Lung (tissue), 12 donors: Measurements from ENCODE around the gene SPEM1. TPM values are rescaled to one million over a fixed set of nuclear protein-coding genes. Genes with fewer than 3 reads are reported as not detected.

Experiments
- ATAC-seq: fragments of 200-7000 bp; cut with Tn5 transposase; one replicate; pipeline ENCODE4 v1.9.1; 2020; ENCODE audit warnings: moderate number of reproducible peaks; ENCODE audit not compliant: insufficient read depth, low FRiP score
- DNase-seq, 3 donors: peaks; one replicate each; pipeline ENCODE4 v3.0.0-alpha.2; 2013 to 2017
- H3K27ac ChIP-seq, 2 donors: one replicate each; pipeline ENCODE4 v1.5.1; 2013; ENCODE audit warnings: mild to moderate bottlenecking in 2 of 2, moderate library complexity in 2 of 2, control low read depth in 1 of 2, inconsistent platforms in 1 of 2, low read depth in 1 of 2, low read length in 1 of 2
- H3K27me3 ChIP-seq, 3 donors: one replicate each; pipeline ENCODE4 v1.5.1; 2013; ENCODE audit warnings: low read length in 2 of 3; ENCODE audit not compliant: control insufficient read depth in 3 of 3, insufficient read depth in 3 of 3
- H3K36me3 ChIP-seq, 4 donors: one replicate each; pipeline ENCODE4 v1.5.1; 2013; ENCODE audit warnings: low read length in 4 of 4, mild to moderate bottlenecking in 1 of 4, moderate library complexity in 1 of 4; ENCODE audit not compliant: control insufficient read depth in 4 of 4, insufficient read depth in 4 of 4
- H3K4me1 ChIP-seq, 5 donors: one replicate each; pipeline ENCODE4 v1.5.1; 2013; ENCODE audit warnings: low read length in 5 of 5, mild to moderate bottlenecking in 2 of 5, moderate library complexity in 1 of 5; ENCODE audit not compliant: control insufficient read depth in 5 of 5, insufficient read depth in 5 of 5
- H3K4me3 ChIP-seq: one replicate; pipeline ENCODE4 v1.5.1; 2013; ENCODE audit warnings: mild to moderate bottlenecking, control low read depth, moderate library complexity
- H3K9ac ChIP-seq, 2 donors: one replicate each; pipeline ENCODE4 v1.5.1; 2013; ENCODE audit warnings: low read length in 2 of 2, control low read depth in 1 of 2; ENCODE audit not compliant: insufficient read depth in 1 of 2
- H3K9me3 ChIP-seq, 4 donors: one replicate each; pipeline ENCODE4 v1.5.1; 2013; ENCODE audit warnings: low read length in 3 of 4, mild to moderate bottlenecking in 1 of 4, moderate library complexity in 1 of 4; ENCODE audit not compliant: control insufficient read depth in 4 of 4, insufficient read depth in 3 of 4
- CTCF ChIP-seq: IDR thresholded peaks from 2 replicates; pipeline ENCODE4 v1.5.1; 2012; ENCODE audit warnings: mild to moderate bottlenecking; ENCODE audit errors: control extremely low read depth, extremely low read depth
- WGBS, 2 donors: extraction: QIAGEN DNeasy Blood & Tissue Kit; methylation state at CpG; one replicate each; pipeline ENCODE4 v1.1.7; 2013; 5-methylcytosine and 5-hydroxymethylcytosine counted together
- polyA plus RNA-seq, 2 donors: library from polyadenylated mRNA; stranded (reverse); fragments of 200-250 nt; gene quantifications; one replicate each; pipeline ENCODE4 v1.2.1, GENCODE V29; 2013
- total RNA-seq, 2 donors: library from RNA; depleted of rRNA in 1 of 2; stranded (reverse); fragments of >200 nt in 1 of 2; gene quantifications; one replicate each; pipeline ENCODE4 v1.2.1, GENCODE V29; 2014 to 2021
- donor health status: control.
- donor health status: control.
- donor health status: Bipolar disorder and iron deficiency.
- donor health status: healthy.
- donor health status: DM: yes; HTN: yes; CAD: no.

Gene SPEM1
- total and polyA plus RNA-seq, 4 donors = not detected

DNA sequence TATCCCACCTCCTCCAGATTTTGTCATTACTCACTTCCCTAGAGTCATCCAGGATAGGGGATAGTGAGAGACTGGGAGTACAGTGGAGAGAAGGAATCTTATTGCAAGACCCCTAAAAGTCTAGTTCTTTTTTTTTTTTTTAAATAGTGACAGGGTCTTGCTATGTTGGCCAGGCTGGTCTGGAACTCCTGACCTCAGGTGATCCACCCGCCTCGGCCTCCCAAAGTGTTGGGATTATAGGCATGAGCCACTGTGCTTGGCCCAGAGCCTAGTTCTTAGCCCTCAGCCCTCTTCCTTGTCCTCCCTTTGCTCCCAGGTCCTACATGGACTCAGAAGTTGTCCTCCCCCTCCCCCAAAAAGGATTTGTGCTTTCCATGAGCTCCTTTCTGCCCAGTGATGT, 22.0 kb downstream of the SPEM1 start:
- no peak overlapping the region for H3K27ac ChIP-seq
- no peaks in the 10 kb centered on the region for H3K36me3 ChIP-seq
- no peak for ATAC-seq
- H3K9me3 ChIP-seq = no peaks in the 10 kb centered on the region
- H3K27me3 ChIP-seq = peaks cover 0 to 50% (median 44%) of the 10 kb centered on the region in 3 donors
- peaks cover 0 to 31% (median 14%) of the 10 kb centered on the region in 5 donors for H3K4me1 ChIP-seq
- no peak overlapping the region for H3K4me3 ChIP-seq
- TF ChIP-seq CTCF = no peak
- 95 to 96% methylated on average over 2 of the region's 2 CpGs for WGBS, 2 donors
- DNase-seq = no peak
- no peak overlapping the region for H3K9ac ChIP-seq

- 82 to 87% methylated on average over 7 of the region's 7 CpGs for WGBS, 2 donors
- Histone ChIP-seq H3K9ac (no peak overlapping the region), H3K9me3 (no peaks in the 10 kb centered on the region), H3K27ac (no peak overlapping the region), H3K27me3 (peaks cover 0 to 48% (median 46%) of the 10 kb centered on the region in 3 donors), H3K4me1 (peaks cover 0 to 20% (median 7%) of the 10 kb centered on the region in 5 donors), H3K36me3 (no peaks in the 10 kb centered on the region), H3K4me3 (no peak overlapping the region)
- DNase-seq = no peak
- ATAC-seq = no peak
- TF ChIP-seq CTCF = no peak
Measured at GRCh38 chr17:7443499-7444485, 23.7 kb downstream of the SPEM1 start.

DNA sequence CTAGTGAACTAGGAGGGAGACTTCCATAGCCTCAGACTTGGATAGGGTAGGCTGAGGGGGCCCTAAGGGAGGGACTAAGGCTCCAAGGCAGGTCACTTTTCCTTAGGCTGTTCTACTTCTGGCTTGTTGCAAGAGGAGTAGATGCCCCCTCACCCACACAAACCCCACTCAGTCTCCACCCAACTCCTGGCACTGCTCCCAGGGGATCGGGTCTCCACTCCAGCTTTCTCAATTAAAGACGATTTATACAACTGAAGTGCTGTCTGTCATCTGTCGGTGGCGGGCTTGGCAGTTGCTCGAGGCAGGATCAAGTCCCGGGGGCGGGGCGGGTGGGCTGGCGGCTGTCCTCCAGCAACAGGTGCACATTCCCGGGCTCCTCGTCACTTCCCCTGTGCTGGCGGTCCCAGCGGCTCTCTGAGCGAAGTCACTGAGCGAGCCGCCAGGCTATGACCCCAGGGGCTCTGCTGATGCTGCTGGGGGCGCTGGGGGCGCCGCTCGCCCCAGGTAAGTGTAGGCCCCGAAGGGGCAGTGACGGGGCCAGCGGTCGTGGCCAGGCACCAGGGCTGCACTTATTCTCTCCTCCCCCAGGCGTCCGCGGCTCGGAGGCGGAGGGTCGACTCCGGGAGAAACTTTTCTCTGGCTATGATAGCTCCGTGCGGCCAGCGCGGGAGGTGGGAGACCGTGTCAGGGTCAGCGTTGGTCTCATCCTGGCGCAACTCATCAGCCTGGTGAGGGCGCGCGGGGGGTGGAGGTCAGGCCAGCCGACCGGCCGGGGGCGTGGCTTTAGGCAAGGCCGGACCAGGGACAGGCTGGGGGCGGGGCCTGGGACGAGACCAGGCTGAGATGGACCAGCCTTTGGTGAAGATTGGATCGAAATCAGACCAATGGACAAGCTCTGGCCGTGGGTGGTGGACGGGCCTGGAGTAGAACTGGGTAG, 24.8 kb downstream of the SPEM1 start, which contains the start of gene CHRNB1:
CHRNB1 (plus strand) TSS at position 380 of the 937 bp plus-strand sequence; CDS start at position 447, 67 bp downstream.
- no peak for TF ChIP-seq CTCF
- WGBS, 2 donors = 3 to 8% methylated on average over 46 to 51 of the region's 51 CpGs
- no peaks in the 10 kb centered on the region for H3K9me3 ChIP-seq
- H3K36me3 ChIP-seq = no peaks in the 10 kb centered on the region
- H3K27ac ChIP-seq = peak within 1 kb of the TSS in 1 of 2 donors; percentile 37
- DNase-seq (peak in 1 of 3 donors; percentile 59), ATAC-seq (peak; percentile 89)
- peaks cover 0 to 44% (median 38%) of the 10 kb centered on the region in 3 donors for H3K27me3 ChIP-seq
- H3K4me3 ChIP-seq = no peak within 1 kb of the TSS
- H3K9ac ChIP-seq = no peak within 1 kb of the TSS
- peaks cover 0 to 15% (median 7%) of the 10 kb centered on the region in 5 donors for H3K4me1 ChIP-seq
